Measurements from ENCODE around the gene ANO3. TPM values are rescaled to one million over a fixed set of nuclear protein-coding genes. Genes with fewer than 3 reads are reported as not detected.
"Not testable (repeated sequence)": the region's sequence is repeated elsewhere in the genome, so short reads cannot be mapped to it uniquely, and the experiment has no call there.

The ANO3 gene
- total and polyA plus RNA-seq, 2 experiments from 2014 or later, result not detected

DNA sequence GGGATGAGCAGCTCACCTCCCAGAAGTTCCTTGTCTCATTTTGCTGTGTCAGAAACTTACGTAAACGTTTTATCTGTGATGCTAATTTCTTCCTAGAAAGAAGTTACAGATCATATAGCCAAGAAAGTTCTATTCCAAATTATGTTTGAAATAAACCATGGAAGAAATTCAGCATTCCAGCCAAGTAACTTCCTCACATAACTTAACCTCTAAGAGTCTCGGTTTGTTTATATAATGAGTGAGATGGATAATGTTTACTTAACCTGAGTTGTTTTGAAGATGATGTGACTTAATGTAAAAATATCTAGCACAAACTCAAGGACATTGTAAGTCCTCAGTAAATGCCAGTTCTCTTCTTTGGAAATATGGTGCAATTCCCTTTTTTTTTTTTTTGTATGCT lies 249.0 kb downstream of the ANO3 start:
- H3K4me3 ChIP-seq, result no peak overlapping the region
- TF ChIP-seq, protein P1, sequence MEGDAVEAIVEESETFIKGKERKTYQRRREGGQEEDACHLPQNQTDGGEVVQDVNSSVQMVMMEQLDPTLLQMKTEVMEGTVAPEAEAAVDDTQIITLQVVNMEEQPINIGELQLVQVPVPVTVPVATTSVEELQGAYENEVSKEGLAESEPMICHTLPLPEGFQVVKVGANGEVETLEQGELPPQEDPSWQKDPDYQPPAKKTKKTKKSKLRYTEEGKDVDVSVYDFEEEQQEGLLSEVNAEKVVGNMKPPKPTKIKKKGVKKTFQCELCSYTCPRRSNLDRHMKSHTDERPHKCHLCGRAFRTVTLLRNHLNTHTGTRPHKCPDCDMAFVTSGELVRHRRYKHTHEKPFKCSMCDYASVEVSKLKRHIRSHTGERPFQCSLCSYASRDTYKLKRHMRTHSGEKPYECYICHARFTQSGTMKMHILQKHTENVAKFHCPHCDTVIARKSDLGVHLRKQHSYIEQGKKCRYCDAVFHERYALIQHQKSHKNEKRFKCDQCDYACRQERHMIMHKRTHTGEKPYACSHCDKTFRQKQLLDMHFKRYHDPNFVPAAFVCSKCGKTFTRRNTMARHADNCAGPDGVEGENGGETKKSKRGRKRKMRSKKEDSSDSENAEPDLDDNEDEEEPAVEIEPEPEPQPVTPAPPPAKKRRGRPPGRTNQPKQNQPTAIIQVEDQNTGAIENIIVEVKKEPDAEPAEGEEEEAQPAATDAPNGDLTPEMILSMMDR (IDR thresholded peaks at IDR 0.05; ENCODE audit: low read depth, low read length), result no peak
- no peaks in the 10 kb centered on the region for H3K36me3 ChIP-seq
- no peaks in the 10 kb centered on the region for H3K4me1 ChIP-seq (ENCODE audit: low read depth)
- H3K27me3 ChIP-seq, result no peaks in the 10 kb centered on the region
- H3K27ac ChIP-seq, result no peak overlapping the region
- DNase-seq (ENCODE audit: low read depth in 1 of 2, low spot score in 1 of 2), result no peak
- no peaks in the 10 kb centered on the region for H3K9me3 ChIP-seq (ENCODE audit: low read depth)

DNA sequence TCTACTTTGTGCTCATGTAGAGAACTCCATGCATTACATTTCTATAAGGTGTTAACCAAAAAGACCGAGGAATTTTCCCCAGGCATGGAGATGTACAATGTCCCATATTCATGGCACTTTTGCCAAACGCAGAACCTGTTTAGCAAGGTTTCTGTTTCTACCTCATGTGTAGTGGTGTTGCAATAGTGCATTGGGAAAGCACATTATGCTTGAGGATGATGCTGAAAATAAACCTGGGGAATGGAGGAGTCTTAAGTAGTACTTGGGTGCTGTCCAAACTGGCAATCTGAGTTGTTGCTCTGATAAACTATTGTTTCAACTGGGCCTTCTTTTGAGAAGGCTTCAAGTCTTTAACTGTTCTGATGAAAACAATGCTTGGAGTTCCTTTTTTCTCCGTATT lies 251.6 kb downstream of the ANO3 start:
- no peaks in the 10 kb centered on the region for H3K4me1 ChIP-seq (ENCODE audit: low read depth)
- peak; percentile 2 to 82 for DNase-seq (ENCODE audit: low read depth in 1 of 2, low spot score in 1 of 2)
- no peaks in the 10 kb centered on the region for H3K36me3 ChIP-seq
- H3K9me3 ChIP-seq (ENCODE audit: low read depth), result no peaks in the 10 kb centered on the region
- H3K4me3 ChIP-seq, result no peak overlapping the region
- H3K27ac ChIP-seq, result no peak overlapping the region
- H3K27me3 ChIP-seq, result no peaks in the 10 kb centered on the region
- TF ChIP-seq, protein P1 (IDR thresholded peaks at IDR 0.05; ENCODE audit: low read depth, low read length), result no peak

DNA sequence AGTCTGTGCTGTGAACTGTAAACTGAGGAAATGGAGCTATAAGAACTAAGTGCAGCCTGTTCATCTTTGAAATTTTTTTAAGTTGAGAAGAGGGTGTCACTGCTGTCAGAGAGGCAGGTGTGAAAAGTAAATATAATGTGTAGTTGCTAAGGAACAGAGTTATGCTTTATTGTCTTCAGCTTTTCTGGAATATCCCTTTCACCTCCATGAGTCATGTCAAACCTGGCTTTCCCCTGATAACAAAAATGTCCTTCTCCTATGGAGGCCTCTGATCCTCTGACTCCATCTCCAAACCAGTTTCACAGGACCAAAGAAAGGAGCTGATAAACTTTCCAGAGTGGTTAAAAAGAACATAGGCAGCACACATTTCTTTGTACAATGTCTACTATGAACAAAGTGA lies 252.9 kb downstream of the ANO3 start:
- Histone ChIP-seq H3K36me3 (no peaks in the 10 kb centered on the region), H3K27me3 (no peaks in the 10 kb centered on the region), H3K9me3 (ENCODE audit: low read depth) (no peaks in the 10 kb centered on the region), H3K4me1 (ENCODE audit: low read depth) (no peaks in the 10 kb centered on the region), H3K4me3 (no peak overlapping the region), H3K27ac (no peak overlapping the region)
- TF ChIP-seq, protein P1 (IDR thresholded peaks at IDR 0.05; ENCODE audit: low read depth, low read length), result no peak
- no peak for DNase-seq (ENCODE audit: low read depth in 1 of 2, low spot score in 1 of 2)

DNA sequence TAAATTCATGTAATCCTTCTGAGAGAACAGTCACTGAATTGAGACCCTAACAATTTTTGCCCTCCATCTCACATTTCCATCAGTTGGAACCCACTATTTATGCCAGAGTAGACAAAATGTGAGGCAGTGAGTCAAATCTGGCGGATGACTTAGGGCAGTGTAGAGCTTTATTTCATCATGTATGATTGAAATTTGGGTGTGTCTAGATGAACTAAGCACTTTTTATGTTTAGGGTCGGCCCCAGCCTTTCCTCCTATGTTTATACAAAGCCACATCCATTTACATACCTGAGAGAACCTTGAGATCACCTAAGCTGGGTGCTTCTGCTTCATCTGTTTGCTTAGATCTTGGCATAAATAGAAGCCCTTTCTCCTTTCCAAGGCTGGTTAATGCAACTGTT lies 255.1 kb downstream of the ANO3 start:
- no peak for DNase-seq (ENCODE audit: low read depth in 1 of 2, low spot score in 1 of 2)
- Histone ChIP-seq H3K9me3 (ENCODE audit: low read depth) (no peaks in the 10 kb centered on the region), H3K36me3 (no peaks in the 10 kb centered on the region), H3K27ac (no peak overlapping the region), H3K4me3 (no peak overlapping the region), H3K4me1 (ENCODE audit: low read depth) (no peaks in the 10 kb centered on the region), H3K27me3 (no peaks in the 10 kb centered on the region)
- TF ChIP-seq, protein P1 (IDR thresholded peaks at IDR 0.05; ENCODE audit: low read depth, low read length), result no peak

DNA sequence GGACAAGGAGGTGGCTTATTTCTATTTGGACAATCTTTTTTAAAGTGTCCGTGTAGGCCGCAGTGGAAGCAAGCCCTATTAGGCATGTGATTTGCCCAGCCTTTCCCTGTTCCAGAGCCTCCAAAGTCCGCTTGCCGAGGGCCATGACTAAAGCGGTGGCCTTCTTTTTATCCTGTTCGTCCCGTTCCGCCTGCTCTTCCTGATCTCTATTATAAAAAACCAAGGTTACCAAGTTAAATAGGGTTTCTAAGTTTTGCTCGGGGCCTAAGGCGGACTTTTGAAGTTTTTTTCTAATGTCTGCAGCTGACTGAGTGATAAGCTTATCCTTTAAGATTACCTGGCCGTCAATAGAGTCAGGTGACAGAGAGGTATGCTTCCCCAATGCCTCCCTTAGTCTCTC lies 261.8 kb downstream of the ANO3 start:
- TF ChIP-seq, protein P1 (IDR thresholded peaks at IDR 0.05; ENCODE audit: low read depth, low read length), result no peak
- no peak for DNase-seq (ENCODE audit: low read depth in 1 of 2, low spot score in 1 of 2)
- Histone ChIP-seq H3K27me3 (no peaks in the 10 kb centered on the region), H3K4me1 (ENCODE audit: low read depth) (no peaks in the 10 kb centered on the region), H3K4me3 (no peak overlapping the region), H3K36me3 (no peaks in the 10 kb centered on the region), H3K9me3 (ENCODE audit: low read depth) (no peaks in the 10 kb centered on the region), H3K27ac (no peak overlapping the region)

DNA sequence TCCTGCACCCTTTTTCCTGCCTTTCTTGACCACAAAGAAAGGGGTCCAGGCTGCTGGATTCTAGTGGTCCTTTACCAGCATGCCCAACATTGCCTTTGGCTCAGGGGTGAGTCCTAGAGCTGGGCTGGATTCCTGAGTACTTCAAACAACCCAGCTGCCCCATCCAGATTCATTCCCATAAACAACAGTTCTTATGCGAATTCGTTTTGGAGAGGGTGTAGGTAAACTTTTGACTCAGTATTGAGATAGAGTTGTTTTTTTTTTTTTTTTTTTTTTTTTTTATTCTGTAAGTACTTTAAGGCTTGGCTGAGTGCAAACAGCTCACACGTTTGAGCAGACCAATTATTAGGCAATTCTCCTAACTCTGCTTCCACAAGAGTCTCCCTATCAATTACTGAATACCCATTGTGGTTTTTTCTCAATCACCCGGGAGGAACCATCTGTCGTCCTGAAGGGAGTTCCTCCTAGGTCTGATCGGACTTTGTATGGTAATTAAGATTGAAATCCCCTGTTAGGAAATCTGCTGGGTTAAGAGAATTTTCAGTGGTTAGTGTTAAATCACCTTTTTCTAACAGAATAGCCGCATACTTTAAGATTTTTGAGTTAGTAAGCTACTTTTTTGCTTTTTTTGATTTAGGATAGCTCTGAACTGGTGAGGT lies 263.4 kb downstream of the ANO3 start:
- H3K36me3 ChIP-seq; H3K9me3 ChIP-seq (ENCODE audit: low read depth); H3K27ac ChIP-seq; H3K27me3 ChIP-seq; DNase-seq (ENCODE audit: low read depth in 1 of 2, low spot score in 1 of 2); H3K4me3 ChIP-seq; H3K4me1 ChIP-seq (ENCODE audit: low read depth): not testable (repeated sequence)

DNA sequence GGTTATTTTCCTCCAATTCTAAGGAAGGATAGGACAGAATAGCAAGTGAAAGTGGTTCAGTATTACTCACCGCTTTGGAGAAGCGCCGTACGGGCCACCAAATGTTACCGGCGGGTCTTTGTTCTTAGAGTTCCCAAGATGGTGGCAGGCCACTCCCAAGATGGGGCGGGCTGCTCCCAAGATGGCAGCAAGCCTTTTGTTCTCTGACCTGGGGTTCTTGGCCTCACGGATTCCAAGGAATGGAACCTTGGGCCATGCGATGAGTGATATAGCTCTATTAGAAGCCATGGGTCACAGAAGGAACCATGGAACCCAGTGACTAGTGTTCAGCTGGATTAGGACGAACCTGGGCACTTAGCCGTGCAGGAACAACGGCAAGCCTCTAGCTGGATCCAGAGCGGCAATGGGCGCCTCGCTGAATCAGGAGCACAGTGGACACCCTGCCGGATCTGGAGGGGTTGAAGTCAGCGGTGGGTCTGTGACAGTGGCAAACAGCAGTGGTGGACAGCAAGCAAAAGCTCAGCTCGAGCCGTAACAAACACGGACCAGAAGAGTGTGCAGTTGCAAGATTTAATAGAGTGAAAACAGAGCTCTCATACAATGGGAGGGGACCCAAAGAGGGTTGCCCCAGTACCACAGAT lies 265.2 kb downstream of the ANO3 start:
- not testable (repeated sequence) for DNase-seq (ENCODE audit: low read depth in 1 of 2, low spot score in 1 of 2); H3K9me3 ChIP-seq (ENCODE audit: low read depth); H3K27me3 ChIP-seq; H3K4me3 ChIP-seq; H3K36me3 ChIP-seq; H3K4me1 ChIP-seq (ENCODE audit: low read depth); H3K27ac ChIP-seq
